Measurements from ENCODE around the gene ARHGAP29. TPM values are rescaled to one million over a fixed set of nuclear protein-coding genes. Genes with fewer than 3 reads are reported as not detected.

Gene ARHGAP29
- total RNA-seq, 1 donor from 2014 or later, result 42.7 TPM

GRCh38 chr1:94205639-94206038 is 31.7 kb downstream of the ARHGAP29 start:
- no peak overlapping the region for H3K4me3 Mint-ChIP-seq
- no peaks in the 10 kb centered on the region for H3K4me1 Mint-ChIP-seq (ENCODE audit: unreplicated experiment)
- no peak for TF ChIP-seq CTCF (conservative IDR thresholded peaks at IDR 0.05)
- no peak for DNase-seq (ENCODE audit: extremely low spot score, unreplicated experiment)
- no peaks in the 10 kb centered on the region for H3K9me3 Mint-ChIP-seq
- peaks cover 38% of the 10 kb centered on the region for H3K36me3 Mint-ChIP-seq
- no peak overlapping the region for H3K27ac Mint-ChIP-seq
- no peaks in the 10 kb centered on the region for H3K27me3 Mint-ChIP-seq

GRCh38 chr1:94202241-94202640 is 35.1 kb downstream of the ARHGAP29 start:
- H3K27ac Mint-ChIP-seq, result no peak overlapping the region
- H3K4me1 Mint-ChIP-seq (ENCODE audit: unreplicated experiment), result no peaks in the 10 kb centered on the region
- H3K4me3 Mint-ChIP-seq, result no peak overlapping the region
- H3K27me3 Mint-ChIP-seq, result no peaks in the 10 kb centered on the region
- TF ChIP-seq CTCF (conservative IDR thresholded peaks at IDR 0.05), result no peak
- H3K9me3 Mint-ChIP-seq, result no peaks in the 10 kb centered on the region
- peaks cover 52% of the 10 kb centered on the region for H3K36me3 Mint-ChIP-seq
- DNase-seq (ENCODE audit: extremely low spot score, unreplicated experiment), result no peak

GRCh38 chr1:94199398-94199797 is 38.0 kb downstream of the ARHGAP29 start:
- no peak for TF ChIP-seq CTCF (conservative IDR thresholded peaks at IDR 0.05)
- Mint-ChIP-seq H3K4me3 (no peak overlapping the region), H3K36me3 (peaks cover 48% of the 10 kb centered on the region), H3K9me3 (no peaks in the 10 kb centered on the region), H3K27me3 (no peaks in the 10 kb centered on the region), H3K4me1 (ENCODE audit: unreplicated experiment) (no peaks in the 10 kb centered on the region), H3K27ac (peak overlapping the region; percentile 7)
- DNase-seq (ENCODE audit: extremely low spot score, unreplicated experiment), result no peak

GRCh38 chr1:94194079-94194865 is 43.1 kb downstream of the ARHGAP29 start:
- Mint-ChIP-seq H3K4me3 (peak overlapping the region; percentile 33), H3K27me3 (no peaks in the 10 kb centered on the region), H3K4me1 (ENCODE audit: unreplicated experiment) (peaks cover 6% of the 10 kb centered on the region), H3K36me3 (peaks cover 36% of the 10 kb centered on the region), H3K9me3 (no peaks in the 10 kb centered on the region), H3K27ac (peak overlapping the region; percentile 36)
- no peak for DNase-seq (ENCODE audit: extremely low spot score, unreplicated experiment)
- TF ChIP-seq CTCF (conservative IDR thresholded peaks at IDR 0.05), result no peak

GRCh38 chr1:94193128-94193527 is 44.3 kb downstream of the ARHGAP29 start:
- H3K27me3 Mint-ChIP-seq, result no peaks in the 10 kb centered on the region
- no peak for TF ChIP-seq CTCF (conservative IDR thresholded peaks at IDR 0.05)
- peak overlapping the region; percentile 82 for H3K27ac Mint-ChIP-seq
- peak overlapping the region; percentile 38 for H3K4me3 Mint-ChIP-seq
- peaks cover 37% of the 10 kb centered on the region for H3K36me3 Mint-ChIP-seq
- DNase-seq (ENCODE audit: extremely low spot score, unreplicated experiment), result no peak
- H3K9me3 Mint-ChIP-seq, result no peaks in the 10 kb centered on the region
- peaks cover 6% of the 10 kb centered on the region for H3K4me1 Mint-ChIP-seq (ENCODE audit: unreplicated experiment)

Measured in type B pancreatic cell (in vitro differentiated cells).